HG02938 (cell line): Measurements from ENCODE around the gene PLCB1.
"Not testable (repeated sequence)": the region's sequence is repeated elsewhere in the genome, so short reads cannot be mapped to it uniquely, and the experiment has no call there.

Experiments
- ATAC-seq: cut with Tn5 transposase; IDR thresholded peaks from one replicate; pipeline ENCODE4 v1.9.1; 2021; ENCODE audit warnings: mild to moderate bottlenecking, moderate library complexity; ENCODE audit not compliant: unreplicated experiment

The PLCB1 gene

DNA sequence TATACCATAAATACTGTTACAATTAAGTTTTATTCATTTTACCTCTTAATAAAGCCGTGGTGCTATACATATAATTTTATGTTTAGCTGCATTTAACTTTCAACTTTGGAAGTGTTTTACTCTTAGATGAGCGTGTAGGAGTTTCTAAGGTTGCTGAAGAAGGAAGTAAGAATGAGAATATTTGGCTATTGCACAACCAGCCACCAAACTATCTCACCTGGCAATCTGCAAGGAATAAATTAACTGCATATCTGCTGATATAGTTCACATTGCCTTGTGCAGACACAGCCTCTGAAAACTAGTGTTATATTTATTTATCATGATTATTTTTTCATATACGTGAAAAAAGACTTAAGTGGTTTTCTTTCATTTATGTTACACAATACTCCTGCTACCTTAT, 230.4 kb downstream of the PLCB1 start:
- ATAC-seq: no peak

DNA sequence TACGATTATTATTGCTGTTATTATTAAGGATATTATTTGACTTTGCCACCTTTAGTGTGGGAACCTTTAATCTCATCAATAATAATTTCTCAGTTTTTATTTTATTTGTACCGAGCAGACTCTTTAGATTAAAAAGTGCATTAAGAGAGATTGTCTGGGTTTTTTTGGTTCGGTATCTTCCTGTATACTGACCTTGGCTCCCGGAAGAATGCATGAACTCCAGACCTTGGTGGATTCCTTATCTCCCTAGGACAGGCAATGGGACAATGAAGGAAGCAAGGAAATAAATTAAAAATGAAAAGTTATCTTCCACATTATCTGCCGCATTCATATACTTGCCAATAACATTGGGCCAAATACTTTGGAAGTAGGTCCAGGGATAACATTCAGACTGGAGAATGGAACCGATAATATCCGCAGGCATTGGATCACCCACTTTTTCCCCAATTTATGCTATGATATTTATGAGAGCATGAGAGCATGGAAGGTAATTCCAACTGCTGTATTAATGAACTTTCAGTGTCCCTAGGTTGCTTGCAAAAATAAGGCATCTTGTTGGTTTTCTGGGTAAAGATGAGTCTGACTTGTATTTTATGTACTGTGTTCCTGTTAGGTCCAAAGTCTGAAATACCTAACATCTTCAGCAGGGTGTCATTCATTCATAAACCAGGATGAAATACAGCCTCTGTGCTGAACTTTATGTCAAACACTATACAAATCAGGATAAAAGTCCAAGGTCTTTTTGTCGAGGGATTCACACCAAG, 232.1 kb downstream of the PLCB1 start:
- ATAC-seq: no peak

DNA sequence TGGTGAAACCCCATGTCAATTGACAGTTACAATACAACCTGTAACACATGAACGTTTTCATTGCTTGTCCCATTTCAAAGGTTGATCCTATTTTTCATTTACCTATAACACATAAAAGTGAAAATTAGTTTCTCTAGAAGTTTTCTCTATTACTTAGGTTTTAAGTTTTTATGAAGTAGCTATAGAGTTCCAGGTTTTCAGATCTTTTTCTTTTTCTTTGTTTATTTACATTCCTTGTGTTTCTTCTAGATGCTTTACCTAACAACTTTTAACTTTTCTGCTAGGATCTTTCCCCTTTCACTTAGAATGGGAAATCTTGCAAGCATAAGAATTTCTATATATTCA, 232.6 kb downstream of the PLCB1 start:
- no peak for ATAC-seq

DNA sequence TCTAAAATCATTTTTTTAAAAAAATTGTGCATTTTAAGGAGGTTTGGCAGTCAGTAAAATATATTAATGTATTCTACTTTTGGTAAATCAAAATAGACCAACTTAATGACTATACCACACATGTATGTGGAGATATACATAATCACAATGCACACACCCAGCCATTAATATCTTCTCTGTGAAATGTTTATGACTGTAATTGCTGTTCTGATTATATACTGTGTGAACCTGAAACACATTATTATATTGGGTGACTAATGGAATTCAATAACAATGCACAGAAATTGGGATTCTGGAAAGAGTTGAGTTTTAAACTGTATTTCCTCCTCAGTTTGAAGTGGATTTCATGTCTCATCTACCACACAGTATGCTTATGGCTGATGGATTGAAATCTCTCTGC, 233.6 kb downstream of the PLCB1 start:
- ATAC-seq: no peak

DNA sequence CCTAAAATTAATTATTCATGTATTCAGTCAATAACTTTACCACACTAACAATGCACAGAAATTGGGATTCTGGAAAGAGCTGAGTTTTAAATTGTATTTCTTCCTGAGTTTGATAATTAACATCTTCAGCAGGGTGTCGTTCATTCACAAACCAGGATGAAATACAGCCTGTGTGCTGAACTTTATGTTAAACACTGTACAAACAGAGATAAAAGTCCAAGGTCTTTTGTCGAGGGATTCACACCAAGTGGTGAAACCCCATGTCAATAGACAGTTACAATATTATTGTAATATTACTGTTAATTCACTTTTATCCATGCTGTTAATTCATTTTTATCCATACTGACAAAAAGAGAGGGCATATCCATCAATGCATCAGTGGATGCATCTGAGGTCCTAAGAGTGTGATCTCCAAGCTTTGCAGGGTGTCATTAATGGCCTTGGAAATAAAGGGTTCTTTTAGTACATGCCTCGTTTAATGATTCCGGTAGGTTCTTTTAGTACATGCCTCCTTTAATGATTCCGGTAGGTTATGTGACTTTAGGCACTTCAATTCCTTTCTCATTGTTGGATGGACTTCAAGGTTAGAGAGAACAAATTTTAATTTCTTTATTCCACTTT, 234.3 kb downstream of the PLCB1 start:
- ATAC-seq: no peak

DNA sequence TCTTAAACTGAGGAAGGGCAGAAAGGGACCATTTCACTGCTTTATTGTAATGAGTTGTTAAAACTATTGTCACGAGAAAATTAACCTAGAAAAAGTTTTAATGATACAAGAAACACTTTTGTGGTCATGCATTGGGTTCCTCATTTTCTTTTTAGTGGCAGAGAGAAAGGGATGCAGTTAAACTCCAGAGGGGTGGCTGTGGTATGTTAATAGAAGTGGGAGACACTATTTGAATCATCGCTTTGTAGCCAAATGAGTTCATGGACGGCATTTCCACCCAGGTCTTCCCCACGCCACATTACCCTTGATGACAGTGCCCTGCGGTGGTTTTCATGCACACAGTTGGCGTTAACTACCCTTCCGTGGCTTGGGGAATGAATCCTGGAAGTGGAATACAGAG, 235.6 kb downstream of the PLCB1 start:
- no peak for ATAC-seq

DNA sequence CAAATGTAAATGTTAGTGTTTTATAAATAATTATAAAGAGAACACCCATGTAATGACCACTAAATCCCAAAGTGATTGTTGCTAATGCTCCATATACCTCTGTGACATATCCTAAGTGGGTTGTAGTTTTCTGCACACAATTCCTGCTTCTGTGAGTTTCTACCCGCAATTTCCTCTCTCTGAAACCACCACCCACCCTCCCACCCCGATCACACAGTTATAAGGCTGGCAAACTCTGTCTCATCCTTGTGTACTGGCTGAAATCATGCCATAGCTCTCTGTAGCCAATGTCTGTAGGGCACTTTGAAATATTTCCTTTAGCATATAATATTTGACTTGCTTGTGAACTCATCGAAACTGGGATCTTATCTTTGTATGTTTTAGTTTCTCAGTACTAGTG, 236.6 kb downstream of the PLCB1 start:
- no peak for ATAC-seq

DNA sequence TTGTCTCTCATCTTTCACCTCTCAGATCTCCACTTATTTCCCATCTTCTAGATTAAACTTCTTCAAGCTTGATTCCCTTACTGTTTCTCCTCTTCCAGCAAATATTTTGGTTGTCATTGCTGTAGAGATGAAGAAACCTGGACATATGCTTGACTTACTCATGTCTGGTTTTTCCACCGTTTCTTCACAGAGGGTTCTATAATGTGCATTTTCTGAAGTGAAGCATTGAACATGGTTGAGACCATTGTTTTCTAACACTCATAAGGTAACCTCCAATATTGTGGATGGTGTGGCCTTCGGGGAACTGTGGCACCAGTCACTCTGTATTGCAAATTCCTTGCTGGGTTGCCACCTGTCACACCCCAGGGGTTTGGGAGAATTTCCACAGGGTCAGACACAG, 237.2 kb downstream of the PLCB1 start:
- ATAC-seq: no peak

DNA sequence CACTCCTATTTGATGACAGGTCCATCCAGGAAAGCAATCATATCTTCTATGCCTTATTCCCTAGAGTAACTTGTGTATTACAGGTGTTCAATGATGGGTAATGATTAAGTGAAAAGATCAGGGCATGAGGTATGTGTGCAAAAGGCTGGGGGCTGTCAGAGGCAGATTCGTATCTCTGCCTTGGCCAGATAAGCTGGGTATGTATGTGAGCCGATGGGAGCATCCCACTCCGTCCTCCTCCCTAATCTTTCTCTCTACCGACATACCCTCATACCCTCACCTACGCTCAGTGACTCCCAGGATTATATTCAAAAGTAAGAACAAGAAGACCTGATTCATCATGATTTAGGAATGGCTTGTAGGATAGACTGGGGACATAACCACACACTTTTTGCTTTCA, 238.7 kb downstream of the PLCB1 start:
- no peak for ATAC-seq

DNA sequence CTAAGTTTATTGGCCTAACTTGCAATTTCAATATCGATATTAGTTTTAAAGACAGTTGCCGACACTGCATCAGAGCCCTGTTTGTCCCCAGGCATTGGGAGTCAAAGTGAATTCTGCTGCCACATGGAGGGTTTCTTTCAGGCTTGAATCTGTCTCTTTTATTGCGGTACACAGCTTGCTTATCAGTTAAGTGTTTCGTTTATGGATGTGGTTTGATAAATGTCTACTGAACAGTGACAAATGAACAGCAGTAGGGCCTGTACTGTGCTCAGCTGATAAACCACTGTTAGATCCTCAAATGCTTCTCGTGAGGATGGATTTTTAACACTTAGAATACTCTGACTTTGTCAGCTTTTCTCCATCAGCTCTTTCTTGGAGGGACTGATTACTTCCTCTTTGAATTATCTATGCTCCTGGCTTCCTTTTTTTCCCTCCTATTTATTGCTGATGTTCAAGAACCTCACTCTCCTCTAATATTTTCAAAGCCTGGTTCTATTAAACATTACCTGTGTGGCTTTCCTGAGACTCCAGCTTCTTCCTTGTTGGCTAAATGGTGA, 240.8 kb downstream of the PLCB1 start:
- ATAC-seq: no peak

DNA sequence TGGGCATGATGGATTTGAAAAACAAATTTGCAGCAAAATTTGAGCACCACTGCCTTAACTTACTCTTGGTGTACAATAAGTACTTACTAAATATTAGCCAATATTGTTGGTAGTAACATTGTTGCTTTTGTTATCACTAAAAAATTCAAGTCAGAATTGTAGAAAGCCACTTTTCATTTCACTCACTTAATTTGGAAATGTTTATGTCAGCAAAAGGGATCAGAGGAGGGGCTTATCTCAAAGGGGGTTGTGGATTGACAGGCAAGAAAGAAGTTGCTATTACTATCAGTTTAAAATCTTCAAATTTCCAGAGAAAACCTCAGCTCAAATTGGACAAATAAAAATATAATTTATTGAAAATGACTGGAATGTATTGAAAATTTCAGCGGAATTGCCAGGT, 241.5 kb downstream of the PLCB1 start:
- no peak for ATAC-seq

DNA sequence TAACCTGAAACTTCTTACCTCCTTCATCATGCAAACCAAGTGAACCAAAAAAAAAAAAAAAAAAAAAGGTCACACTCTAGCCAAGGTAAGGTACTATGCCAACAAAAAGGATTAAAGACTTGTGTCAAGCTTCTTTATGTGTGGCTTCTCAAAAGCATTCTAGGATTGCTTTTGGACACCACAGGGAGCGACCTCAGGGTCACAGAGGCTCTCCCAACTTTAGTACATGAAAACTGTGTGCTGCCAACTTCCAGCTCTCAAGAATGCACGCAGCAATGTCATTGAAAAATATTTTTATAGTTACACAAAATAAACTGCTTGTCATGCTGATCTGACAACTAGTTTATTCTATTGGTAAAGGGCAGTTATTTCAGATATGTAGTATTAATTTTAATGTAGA, 243.8 kb downstream of the PLCB1 start:
- no peak for ATAC-seq

DNA sequence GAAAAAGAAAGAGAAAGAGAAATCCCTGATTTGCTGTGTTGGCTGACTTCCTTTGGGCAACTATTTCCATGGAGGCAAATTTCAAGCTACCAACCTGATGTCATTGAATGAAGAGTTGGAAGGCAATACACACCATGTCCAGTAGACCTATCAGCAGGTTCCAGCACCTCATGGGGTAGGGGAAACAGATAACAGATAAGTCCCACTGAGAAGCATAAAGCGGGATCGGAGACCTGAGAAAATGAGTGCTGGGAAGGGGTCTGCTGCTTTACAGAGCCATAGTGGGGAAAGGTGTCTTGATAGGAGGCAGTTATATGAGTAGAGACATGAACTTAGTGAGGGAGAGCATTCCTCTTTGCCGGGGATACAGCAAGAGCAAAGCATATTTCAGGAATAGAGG, 244.9 kb downstream of the PLCB1 start:
- ATAC-seq: no peak

DNA sequence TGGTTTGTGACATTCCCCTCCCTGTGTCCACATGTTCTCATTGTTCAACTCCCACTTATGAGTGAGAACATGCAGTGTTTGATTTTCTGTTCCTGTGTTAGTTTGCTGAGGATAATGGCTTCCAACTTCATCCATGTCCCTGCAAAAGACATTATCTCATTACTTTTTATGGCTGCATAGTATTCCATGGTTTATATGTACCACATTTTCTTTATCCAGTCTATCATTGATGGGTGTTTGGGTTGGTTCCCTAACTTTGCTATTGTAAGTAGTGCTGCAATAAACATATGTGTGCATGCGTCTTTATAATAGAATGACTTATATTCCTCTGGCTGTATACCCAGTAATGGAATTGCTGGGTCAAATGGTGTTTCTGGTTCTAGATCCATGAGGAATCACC, 247.1 kb downstream of the PLCB1 start:
- not testable (repeated sequence) for ATAC-seq

DNA sequence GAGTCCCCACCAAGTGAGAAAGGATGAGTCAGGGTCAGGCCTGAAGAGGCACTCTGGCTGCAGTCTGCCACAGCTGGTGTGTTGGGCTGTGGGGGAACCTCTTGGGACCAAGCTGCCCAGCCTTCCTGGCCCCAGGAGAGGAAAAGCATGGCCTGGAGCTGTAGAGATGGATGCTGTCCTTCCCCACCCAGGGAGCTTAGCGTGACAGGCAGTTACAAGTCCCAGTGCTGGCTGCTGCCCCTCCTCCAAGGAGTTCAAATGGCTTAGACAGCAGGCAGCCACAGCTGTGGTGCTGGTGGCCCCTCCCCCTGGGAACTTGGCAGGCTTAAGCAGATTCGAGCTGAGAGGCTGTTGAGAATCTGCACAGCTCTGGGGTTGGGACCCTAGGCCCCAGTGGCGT, 253.2 kb downstream of the PLCB1 start:
- ATAC-seq: no peak

DNA sequence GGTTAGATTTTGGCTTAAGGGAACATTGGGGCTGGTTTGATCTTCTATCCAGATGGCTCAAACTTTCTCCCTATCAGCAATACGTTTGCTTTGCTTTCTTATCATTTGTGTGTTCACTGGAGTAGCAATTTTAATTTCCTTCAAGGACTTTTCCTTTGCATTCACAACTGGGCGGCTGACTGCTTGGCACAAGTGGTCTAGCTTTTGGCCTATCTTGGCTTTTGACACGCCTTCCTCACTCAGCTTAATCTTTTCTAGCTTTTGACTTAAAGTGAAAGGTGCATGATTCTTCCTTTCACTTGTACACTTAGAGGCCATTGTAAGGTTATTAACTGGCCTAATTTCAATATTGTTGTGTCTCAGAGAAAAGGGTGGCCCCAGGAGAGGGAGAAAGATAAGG, 254.9 kb downstream of the PLCB1 start:
- ATAC-seq: no peak

DNA sequence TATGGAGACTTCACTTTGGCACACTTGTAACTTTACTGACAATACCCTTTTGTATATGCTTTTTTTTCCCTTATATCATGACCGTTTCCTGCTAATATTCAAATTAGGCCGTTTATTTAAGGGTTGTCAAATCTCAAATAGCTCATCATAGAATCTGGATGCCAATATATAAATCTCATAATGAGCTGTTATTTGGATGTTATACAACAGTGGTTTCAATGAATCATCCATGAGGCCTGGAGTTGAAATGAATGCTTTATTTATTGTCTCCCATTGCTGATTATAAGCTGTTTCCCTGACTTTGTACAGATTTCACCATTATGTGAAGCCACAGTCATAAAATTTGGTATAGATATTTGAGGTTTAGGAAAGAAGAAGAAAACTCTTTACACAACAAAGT, 256.1 kb downstream of the PLCB1 start:
- ATAC-seq: no peak

DNA sequence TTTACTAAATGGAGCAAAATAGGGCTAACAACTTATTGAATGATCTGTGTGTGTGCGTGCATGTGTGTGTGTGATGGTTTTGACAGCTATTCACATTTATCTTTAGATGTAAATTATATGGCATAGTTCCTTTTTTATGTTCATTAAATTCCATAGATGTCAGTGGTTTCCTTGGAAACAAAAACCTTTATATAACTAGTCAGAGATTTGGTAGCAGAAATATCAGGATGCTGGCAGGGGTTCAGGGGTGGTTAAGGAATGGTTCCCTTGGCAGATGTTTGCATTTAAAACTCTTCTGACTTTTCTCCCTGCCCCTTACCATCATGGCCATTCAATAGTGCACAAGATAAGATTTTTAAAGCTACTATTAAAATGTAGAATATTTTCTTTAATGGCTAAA, 256.6 kb downstream of the PLCB1 start:
- ATAC-seq: no peak

DNA sequence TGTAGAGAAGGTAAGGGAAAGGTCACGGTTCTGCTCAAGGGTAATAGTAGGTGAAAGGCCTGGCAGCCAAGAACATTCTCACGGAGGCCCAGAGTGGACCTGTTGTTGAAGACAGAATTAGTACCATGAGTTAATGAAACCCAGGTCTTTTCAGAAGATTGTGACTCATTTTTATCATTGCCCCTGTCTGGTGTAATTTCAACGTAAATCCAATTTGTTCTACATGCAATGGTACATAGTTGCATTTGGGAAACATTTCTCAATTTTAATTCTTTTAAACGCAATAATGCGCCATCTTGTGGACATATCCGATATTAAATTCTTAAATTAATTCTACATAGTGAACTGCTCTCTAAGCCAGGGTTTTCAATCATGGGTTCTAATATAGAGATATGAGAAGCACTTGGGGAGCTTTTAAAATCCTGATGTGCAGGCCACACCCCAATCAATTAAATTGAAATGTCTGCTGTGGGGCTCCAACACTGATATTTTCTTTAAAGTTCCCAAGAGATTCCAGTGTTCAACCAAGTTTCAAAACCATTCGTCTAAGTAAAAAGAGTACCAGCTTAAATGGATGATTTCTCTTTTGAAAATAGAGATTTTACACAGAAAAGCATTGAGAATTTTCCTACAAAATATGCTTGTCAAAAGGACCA, 257.4 kb downstream of the PLCB1 start:
- no peak for ATAC-seq

DNA sequence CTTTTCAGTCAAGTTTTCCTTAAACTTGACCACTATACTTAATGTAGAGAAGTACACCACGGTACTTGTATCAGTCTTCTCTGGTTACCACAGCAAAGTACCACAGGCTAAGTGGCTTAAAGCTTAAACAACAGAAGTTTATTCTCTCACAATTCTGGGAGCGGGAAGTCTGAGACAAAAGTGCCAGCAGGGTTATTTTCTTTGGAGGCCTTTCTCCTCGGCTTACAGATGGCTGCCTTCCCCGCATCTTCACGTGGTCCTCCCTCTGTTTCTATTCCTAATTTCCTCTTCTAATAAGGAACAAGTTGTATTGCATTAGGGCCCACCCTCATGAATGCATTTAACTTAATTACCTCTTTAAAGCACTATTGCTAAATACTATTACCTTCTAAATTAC, 258.0 kb downstream of the PLCB1 start:
- no peak for ATAC-seq

DNA sequence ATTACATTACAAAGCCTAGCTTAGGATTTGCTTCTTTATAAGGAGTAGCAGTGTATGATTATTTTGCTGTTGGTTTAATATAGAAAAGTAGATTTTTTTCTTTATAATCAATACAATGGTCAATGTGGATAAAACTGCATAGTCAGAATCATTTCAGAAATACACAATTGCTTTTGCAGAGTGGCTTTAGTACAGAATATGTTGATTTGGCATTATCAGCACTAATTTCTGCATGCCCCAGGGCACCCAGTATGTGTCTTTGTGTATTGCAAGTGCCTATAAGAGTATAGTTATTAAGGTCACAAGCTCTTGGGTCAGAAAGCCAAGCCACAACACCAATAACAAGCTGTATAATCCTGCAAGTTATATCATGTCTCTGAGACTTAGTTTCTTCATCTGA, 258.4 kb downstream of the PLCB1 start:
- ATAC-seq: no peak

DNA sequence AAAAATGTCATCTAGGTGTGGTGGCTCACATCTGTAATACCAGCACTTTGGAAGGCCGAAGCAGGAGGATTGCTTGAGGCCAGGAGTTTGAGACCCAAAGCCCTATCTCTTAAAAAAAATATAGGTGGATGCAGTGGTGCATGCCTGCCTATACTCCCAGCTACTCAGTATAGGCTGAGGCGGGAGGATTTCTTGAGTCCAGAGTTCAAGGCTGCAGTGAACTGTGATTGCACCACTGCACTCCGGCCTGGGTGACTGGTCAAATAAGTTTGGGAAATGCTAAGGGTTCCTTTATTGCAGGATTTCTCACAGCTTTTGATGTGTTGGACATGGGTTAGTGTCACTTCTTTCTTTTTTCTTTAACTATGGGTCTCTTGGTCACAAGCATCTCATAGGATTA, 261.3 kb downstream of the PLCB1 start:
- ATAC-seq: no peak
